Measurements from ENCODE around the gene CEP44.

Gene CEP44

DNA sequence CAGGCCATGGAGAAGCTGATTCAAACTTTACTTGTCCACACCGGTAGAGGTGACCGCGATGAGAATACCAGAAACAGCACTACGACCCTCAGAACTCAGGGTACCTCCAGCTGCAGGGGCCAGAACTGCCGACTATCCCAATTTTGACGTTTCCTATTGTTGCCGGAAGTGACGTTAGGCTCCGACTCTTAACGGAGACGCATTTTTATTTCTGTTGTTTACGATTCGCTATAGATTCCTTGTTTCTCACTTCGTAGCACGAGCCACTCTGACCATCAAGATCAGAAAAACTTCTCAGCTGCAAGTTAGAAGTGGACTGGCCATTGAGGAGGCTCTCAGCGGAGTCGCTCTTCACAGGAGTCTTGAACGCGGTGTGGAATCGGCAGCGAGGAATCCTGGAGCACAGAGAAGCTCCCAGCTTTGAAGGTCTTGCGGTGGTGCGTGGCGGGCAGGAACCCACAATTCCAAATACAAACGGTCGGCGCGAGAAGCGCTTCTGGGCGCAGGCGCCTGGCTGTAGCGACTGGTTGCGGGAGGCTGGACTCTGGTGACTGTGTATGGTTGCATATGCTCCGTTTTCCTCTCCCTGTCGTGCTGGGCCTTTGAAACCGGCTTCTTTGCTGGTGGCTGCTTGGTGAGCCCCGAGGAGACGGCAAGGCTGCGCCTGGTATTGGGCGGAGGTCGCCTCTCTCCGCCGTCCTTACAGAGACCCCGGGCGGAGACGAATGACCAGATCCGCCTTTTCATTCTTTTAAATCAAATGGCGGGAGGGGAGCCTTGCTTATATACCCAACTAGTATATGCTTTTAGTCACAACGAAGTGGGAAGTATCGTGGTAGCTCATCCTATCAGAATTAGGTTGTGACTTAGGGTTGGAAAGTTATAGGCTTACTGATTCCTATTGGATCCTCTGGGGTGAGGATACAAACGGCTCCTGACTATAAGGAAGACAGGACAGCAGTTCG is at the start of gene CEP44, which contains the start of gene FBXO8:
Gene CEP44, plus strand, starts transcription at position 405 of the 965 bp plus-strand sequence. CDS start 15,211 bp downstream, outside the sequence.
Gene FBXO8, minus strand, starts transcription at position 161 of the 965 bp plus-strand sequence. CDS start 20,575 bp downstream, outside the sequence.
- TF ChIP-seq CTCF (conservative IDR thresholded peaks at IDR 0.05; ENCODE audit: low read length), result no peak
- DNase-seq (ENCODE audit: low read depth), result peak; percentile 72
- H3K4me3 ChIP-seq (ENCODE audit: low read length), result peak within 1 kb of the TSS; percentile 82

DNA sequence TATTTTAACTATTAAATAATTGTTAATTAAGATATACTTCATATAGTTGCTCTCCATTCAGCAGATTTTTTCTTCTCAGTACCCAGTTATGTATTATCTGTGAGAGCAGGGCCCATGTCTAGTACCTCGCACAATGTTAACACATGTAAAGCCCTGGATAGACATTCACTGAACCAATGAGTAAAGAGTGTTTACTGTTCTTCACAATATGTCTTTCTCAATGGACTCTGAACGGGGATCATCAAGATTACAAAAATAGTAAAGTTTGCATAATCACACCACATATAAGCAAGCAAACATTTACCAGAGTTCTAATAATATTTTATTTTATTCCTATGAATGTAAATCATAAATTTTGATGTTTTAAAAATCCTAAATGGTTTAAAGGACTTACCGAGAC is 47.4 kb upstream of the CEP44 start:
- TF ChIP-seq CTCF (conservative IDR thresholded peaks at IDR 0.05; ENCODE audit: low read length), result no peak
- H3K4me3 ChIP-seq (ENCODE audit: low read length), result no peak overlapping the region
- DNase-seq (ENCODE audit: low read depth), result no peak

- no peak for TF ChIP-seq CTCF (conservative IDR thresholded peaks at IDR 0.05; ENCODE audit: low read length)
- DNase-seq (ENCODE audit: low read depth), result no peak
- no peak overlapping the region for H3K4me3 ChIP-seq (ENCODE audit: low read length)
These were observed 42.5 kb upstream of the CEP44 start for GRCh38 chr4:174241162-174241561.

DNA sequence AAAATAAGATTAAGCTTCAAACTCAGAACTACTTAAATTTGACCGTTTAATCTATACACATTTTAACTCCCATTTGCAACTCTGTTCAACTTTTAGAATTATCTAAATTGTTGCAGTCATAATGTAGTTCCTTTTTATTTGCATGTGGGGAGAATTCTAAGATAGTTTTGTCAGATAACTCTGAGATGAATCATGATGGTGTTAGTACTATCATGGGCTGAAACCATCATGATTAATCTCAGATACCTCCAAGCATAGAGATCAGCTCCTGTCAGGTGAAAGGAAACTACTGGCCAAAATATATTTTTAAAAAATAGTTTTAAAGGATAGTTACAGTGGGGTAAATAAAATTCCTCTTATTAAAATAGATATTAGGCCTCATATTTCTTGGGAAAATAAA is 39.3 kb upstream of the CEP44 start:
- DNase-seq (ENCODE audit: low read depth), result peak; percentile 12
- no peak for TF ChIP-seq CTCF (conservative IDR thresholded peaks at IDR 0.05; ENCODE audit: low read length)
- H3K4me3 ChIP-seq (ENCODE audit: low read length), result no peak overlapping the region

GRCh38 chr4:174245714-174246113 is 38.0 kb upstream of the CEP44 start:
- DNase-seq (ENCODE audit: low read depth), result no peak
- no peak overlapping the region for H3K4me3 ChIP-seq (ENCODE audit: low read length)
- no peak for TF ChIP-seq CTCF (conservative IDR thresholded peaks at IDR 0.05; ENCODE audit: low read length)

- no peak for TF ChIP-seq CTCF (conservative IDR thresholded peaks at IDR 0.05; ENCODE audit: low read length)
- DNase-seq (ENCODE audit: low read depth), result no peak
- no peak overlapping the region for H3K4me3 ChIP-seq (ENCODE audit: low read length)
These were observed 35.3 kb upstream of the CEP44 start for GRCh38 chr4:174248407-174248806.

DNA sequence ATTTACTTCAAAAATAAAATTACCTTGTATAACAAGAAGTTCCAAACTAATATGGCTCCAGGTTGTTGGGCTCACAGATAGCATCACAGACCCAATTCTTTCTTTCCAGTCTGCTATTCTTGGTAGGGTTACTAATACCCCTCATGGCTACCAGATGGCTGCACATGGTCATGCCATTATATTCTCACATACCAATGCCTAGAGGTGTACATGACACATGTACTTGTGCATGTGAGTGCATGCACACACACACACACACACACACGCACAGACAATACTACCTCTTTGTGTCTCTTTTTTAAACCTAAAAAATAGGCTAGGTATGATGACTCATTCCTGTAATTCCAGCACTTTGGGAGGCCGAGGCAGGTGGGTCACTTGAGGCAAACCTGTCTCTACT is 31.3 kb upstream of the CEP44 start:
- no peak for TF ChIP-seq CTCF (conservative IDR thresholded peaks at IDR 0.05; ENCODE audit: low read length)
- no peak overlapping the region for H3K4me3 ChIP-seq (ENCODE audit: low read length)
- DNase-seq (ENCODE audit: low read depth), result no peak

All from AG10803 (cell line).